ENCODE results near the gene KLK5. TPM values are rescaled to one million over a fixed set of nuclear protein-coding genes. Genes with fewer than 3 reads are reported as not detected.

The KLK5 gene
- total RNA-seq, 2 experiments from 2014 or later: not detected

- no peaks in the 10 kb centered on the region for H3K4me1 Mint-ChIP-seq (ENCODE audit: low read depth)
- DNase-seq: no peak
- POLR2A ChIA-PET: no interaction called here
- H3K27me3 Mint-ChIP-seq: peaks cover 63% of the 10 kb centered on the region
- intact Hi-C loops (cut with DNase I, micrococcal nuclease): no loop called here
- H3K27ac Mint-ChIP-seq: no peak overlapping the region
- peaks cover 25 to 30% of the 10 kb centered on the region in 2 experiments for H3K27me3 ChIP-seq (ENCODE audit: control insufficient read depth in 1 of 2, insufficient read depth in 2 of 2, low read length in 2 of 2)
- CTCF ChIA-PET: no interaction called here
- H3K4me1 ChIP-seq (ENCODE audit: insufficient read depth, low read length): no peaks in the 10 kb centered on the region
- ATAC-seq (ENCODE audit: poor library complexity): no peak
- H3K27ac ChIP-seq (ENCODE audit: low read depth in 1 of 2, low read length in 2 of 2): no peak overlapping the region
- H3K36me3 Mint-ChIP-seq (ENCODE audit: low read depth): no peaks in the 10 kb centered on the region
- no peak overlapping the region for H3K4me3 Mint-ChIP-seq
- no peaks in the 10 kb centered on the region for H3K9me3 Mint-ChIP-seq
- no peak overlapping the region for H3K4me3 ChIP-seq (ENCODE audit: low read length)
- TF ChIP-seq, protein P1, sequence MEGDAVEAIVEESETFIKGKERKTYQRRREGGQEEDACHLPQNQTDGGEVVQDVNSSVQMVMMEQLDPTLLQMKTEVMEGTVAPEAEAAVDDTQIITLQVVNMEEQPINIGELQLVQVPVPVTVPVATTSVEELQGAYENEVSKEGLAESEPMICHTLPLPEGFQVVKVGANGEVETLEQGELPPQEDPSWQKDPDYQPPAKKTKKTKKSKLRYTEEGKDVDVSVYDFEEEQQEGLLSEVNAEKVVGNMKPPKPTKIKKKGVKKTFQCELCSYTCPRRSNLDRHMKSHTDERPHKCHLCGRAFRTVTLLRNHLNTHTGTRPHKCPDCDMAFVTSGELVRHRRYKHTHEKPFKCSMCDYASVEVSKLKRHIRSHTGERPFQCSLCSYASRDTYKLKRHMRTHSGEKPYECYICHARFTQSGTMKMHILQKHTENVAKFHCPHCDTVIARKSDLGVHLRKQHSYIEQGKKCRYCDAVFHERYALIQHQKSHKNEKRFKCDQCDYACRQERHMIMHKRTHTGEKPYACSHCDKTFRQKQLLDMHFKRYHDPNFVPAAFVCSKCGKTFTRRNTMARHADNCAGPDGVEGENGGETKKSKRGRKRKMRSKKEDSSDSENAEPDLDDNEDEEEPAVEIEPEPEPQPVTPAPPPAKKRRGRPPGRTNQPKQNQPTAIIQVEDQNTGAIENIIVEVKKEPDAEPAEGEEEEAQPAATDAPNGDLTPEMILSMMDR (IDR thresholded peaks at IDR 0.05): no peak
- no peaks in the 10 kb centered on the region for H3K36me3 ChIP-seq (ENCODE audit: insufficient read depth, low read length)
- H3K9me3 ChIP-seq (ENCODE audit: control insufficient read depth in 1 of 2, insufficient read depth in 1 of 2, low read length in 2 of 2): peaks cover 0 to 22% of the 10 kb centered on the region in 2 experiments
Measured at GRCh38 chr19:51000981-51001380, 48.1 kb upstream of the KLK5 start.

GRCh38 chr19:51000426-51000825 is 47.6 kb upstream of the KLK5 start:
- H3K4me1 Mint-ChIP-seq (ENCODE audit: low read depth): no peaks in the 10 kb centered on the region
- H3K27ac Mint-ChIP-seq: no peak overlapping the region
- Histone ChIP-seq H3K27ac (ENCODE audit: low read depth in 1 of 2, low read length in 2 of 2) (no peak overlapping the region), H3K27me3 (ENCODE audit: control insufficient read depth in 1 of 2, insufficient read depth in 2 of 2, low read length in 2 of 2) (peaks cover 25 to 30% of the 10 kb centered on the region in 2 experiments), H3K9me3 (ENCODE audit: control insufficient read depth in 1 of 2, insufficient read depth in 1 of 2, low read length in 2 of 2) (peaks cover 0 to 22% of the 10 kb centered on the region in 2 experiments), H3K4me3 (ENCODE audit: low read length) (no peak overlapping the region), H3K36me3 (ENCODE audit: insufficient read depth, low read length) (no peaks in the 10 kb centered on the region), H3K4me1 (ENCODE audit: insufficient read depth, low read length) (no peaks in the 10 kb centered on the region)
- peaks cover 61% of the 10 kb centered on the region for H3K27me3 Mint-ChIP-seq
- TF ChIP-seq, protein P1 (IDR thresholded peaks at IDR 0.05): no peak
- CTCF ChIA-PET: no interaction called here
- H3K9me3 Mint-ChIP-seq: no peaks in the 10 kb centered on the region
- no peak overlapping the region for H3K4me3 Mint-ChIP-seq
- POLR2A ChIA-PET: no interaction called here
- H3K36me3 Mint-ChIP-seq (ENCODE audit: low read depth): no peaks in the 10 kb centered on the region
- DNase-seq: no peak
- intact Hi-C loops (cut with DNase I, micrococcal nuclease): no loop called here
- no peak for ATAC-seq (ENCODE audit: poor library complexity)

GRCh38 chr19:50998686-50999085 is 45.8 kb upstream of the KLK5 start:
- H3K27me3 Mint-ChIP-seq: peaks cover 51% of the 10 kb centered on the region
- H3K4me3 Mint-ChIP-seq: no peak overlapping the region

More at GRCh38 chr19:50998686-50999085, 45.8 kb upstream of the KLK5 start:
- ATAC-seq (ENCODE audit: poor library complexity) (no peak), DNase-seq (no peak)
- no peaks in the 10 kb centered on the region for H3K9me3 Mint-ChIP-seq
- Histone ChIP-seq H3K9me3 (ENCODE audit: control insufficient read depth in 1 of 2, insufficient read depth in 1 of 2, low read length in 2 of 2) (peaks cover 0 to 22% of the 10 kb centered on the region in 2 experiments), H3K27ac (ENCODE audit: low read depth in 1 of 2, low read length in 2 of 2) (no peak overlapping the region), H3K4me3 (ENCODE audit: low read length) (no peak overlapping the region), H3K4me1 (ENCODE audit: insufficient read depth, low read length) (no peaks in the 10 kb centered on the region), H3K36me3 (ENCODE audit: insufficient read depth, low read length) (no peaks in the 10 kb centered on the region), H3K27me3 (ENCODE audit: control insufficient read depth in 1 of 2, insufficient read depth in 2 of 2, low read length in 2 of 2) (peaks cover 25 to 30% of the 10 kb centered on the region in 2 experiments)
- H3K36me3 Mint-ChIP-seq (ENCODE audit: low read depth): no peaks in the 10 kb centered on the region
- POLR2A ChIA-PET: no interaction called here
- CTCF ChIA-PET: no interaction called here
- intact Hi-C loops (cut with DNase I, micrococcal nuclease): no loop called here
- H3K27ac Mint-ChIP-seq: no peak overlapping the region
- H3K4me1 Mint-ChIP-seq (ENCODE audit: low read depth): no peaks in the 10 kb centered on the region
- TF ChIP-seq, protein P1 (IDR thresholded peaks at IDR 0.05): no peak

Data from CD4-positive, alpha-beta T cell (primary cell).